ENCODE measurements around the gene FUCA1. TPM values are rescaled to one million over a fixed set of nuclear protein-coding genes. Genes with fewer than 3 reads are reported as not detected.
"Not testable (repeated sequence)": the region's sequence is repeated elsewhere in the genome, so short reads cannot be mapped to it uniquely, and the experiment has no call there.

FUCA1 gene
- total RNA-seq, 1 donor from 2014 or later: 21.4 TPM

DNA sequence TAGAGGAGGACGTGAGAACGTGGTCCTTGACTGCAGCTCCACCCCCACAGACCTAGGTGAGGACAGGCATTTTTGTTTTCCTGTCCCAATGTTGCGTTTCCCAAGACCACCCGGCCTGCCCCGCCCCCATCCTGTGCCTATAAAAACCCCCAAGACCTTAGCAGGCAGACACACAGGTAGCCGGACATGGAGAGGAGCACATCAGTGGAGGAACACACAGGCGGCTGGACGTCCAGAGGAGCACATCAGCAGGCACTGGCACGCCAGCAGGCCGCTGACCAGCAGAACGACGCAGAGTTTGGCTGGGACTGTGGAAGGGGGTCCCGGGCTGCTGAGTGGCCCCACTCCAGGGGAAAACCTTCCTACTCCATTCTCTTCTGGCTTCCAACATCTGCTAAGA is 30.2 kb downstream of the FUCA1 start:
- DNase-seq: no peak

DNA sequence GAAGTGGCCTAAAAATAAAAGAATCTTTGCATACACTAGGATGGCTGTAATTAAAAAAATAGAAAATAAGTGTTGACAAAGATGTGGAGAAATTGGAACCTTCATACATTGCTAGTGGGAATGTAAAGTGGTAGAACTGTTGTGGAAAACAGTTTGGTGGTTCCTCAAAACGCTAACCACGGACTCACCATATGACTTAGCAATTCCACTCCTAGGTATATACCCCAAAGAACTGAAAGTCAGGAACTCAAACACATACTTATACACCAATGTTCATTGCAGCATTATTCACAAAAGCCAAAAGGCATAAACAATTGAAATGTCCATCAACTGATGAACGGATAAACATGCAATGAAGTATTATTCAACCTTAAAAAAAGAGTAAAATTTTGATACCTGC is 32.1 kb downstream of the FUCA1 start:
- no peak for DNase-seq

DNA sequence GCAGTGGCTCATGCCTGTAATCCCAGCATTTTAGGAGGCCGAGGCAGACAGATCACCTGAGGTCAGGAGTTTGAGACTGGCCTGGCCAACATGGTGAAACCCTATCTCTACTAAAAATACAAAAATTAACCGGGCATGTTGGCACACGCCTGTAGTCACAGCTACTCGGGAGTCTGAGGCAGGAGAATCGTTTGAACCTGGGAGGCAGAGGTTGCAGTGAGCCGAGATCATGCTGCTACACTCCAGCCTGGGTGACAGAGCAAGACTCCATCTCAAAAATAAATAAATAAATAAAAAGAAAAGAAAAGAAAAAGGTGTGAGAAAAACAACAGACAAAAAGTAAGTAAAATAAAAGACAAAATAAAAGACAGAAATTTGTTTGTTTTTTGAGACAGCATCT is 33.9 kb downstream of the FUCA1 start:
- DNase-seq: not testable (repeated sequence)

DNA sequence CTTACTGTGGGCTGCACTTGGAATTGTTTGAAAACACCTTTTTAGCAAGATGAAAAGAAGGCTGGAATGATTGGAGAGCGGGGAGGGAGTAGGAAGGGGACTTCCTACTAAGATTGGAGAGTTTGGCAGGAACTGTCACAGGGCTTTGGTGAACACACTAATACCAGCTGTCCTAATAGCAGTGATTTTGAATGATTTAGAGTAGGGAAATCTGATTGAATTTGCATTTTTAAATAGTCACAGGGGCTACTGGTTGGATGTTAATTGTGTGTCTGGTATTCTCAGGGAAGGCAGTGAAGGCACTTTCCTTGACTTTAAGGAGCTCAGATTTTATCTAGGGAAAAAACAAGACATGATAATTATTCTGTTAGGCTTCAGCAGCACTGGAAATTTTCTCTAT is 40.4 kb downstream of the FUCA1 start:
- no peak for DNase-seq

DNA sequence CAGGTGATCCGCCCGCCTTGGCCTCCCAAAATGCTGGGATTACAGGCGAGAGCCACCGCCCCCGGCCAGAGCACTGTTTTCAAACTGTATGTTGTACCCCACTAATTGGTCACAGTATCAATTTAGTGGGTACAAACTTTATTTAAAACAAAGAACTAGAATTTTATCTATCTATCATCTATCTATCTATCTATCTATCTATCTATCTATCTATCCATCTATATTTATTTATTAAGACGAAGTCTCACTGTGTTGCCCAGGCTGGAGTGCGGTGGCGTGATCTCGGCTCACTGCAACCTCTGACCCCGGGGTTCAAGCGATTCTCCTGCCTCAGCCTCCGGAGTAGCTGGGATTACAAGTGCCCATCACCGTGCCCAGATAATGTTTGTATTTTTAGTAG is 41.5 kb downstream of the FUCA1 start:
- not testable (repeated sequence) for DNase-seq

DNA sequence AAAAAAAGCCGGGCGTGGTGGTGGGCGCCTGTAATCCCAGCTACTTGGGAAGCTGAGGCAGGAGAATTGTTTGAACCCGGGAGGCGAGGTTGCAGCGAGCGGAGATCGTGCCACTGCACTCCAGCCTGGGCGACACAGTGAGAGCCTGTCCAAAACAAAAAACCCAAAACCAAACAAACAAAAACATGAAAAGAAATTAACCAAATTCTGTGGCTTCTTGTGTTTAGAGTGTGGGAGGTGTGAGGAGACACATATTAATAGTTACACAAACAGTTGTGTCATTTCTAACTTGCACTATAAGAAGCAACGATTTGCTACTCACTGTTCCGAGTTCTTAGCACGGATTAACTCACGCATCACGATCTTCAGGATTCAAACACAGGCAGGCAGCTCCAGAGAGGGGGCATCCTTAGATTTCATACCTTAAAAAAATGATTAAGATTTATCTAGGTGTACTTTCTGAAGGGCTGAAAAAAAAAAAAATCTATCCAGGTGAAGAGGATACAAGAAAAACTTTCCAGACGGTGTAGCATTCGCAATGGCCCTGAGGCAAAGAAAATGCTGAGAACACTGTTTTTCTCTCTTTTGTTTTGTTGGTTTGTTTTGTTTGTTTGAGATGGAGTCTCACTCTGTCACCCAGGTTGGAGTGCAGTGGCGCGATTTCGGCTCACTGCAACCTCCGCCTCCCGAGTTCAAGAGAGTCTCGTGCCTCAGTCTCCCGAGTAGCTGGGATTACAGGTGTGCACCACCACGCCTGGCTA is 42.1 kb downstream of the FUCA1 start:
- no peak for DNase-seq

DNA sequence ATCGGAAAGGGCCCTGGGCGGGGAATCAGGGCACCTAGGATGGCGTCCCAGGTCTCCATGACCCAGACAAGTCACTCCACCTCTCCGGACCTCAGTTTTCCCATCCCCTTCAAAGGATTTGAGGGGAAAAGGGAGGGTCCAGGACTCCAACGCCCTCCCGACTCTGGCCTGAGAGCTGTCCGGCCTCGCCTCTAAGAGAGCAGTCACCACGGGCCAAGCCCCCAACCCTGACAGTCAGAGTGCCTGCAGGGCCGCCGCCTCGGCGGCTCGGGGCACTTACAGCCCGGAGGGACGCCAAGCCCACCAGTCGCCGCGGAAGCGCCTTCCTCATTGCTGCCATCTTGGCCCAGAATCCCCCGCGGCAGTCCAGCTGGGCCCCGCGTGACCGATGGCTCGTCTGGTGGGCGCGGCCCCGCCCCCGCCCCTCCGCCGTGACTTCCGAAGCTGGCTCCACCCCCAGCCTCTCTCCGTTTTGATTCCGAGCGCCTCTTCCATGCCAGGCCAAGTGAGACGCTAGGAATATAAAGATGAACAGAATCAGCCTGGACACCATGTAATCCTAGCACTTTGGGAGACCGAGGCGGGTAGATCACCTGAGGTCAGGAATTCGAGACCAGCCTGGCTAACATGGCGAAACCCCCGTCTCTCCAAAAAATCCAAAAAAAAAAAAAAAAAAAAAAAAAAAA is 42.9 kb downstream of the FUCA1 start, which contains the start of gene HMGCL:
Gene HMGCL, minus strand, starts transcription at position 354 of the 686 bp plus-strand sequence. Its CDS starts 14 bp downstream, at position 340.
- DNase-seq: peak; percentile 97

DNA sequence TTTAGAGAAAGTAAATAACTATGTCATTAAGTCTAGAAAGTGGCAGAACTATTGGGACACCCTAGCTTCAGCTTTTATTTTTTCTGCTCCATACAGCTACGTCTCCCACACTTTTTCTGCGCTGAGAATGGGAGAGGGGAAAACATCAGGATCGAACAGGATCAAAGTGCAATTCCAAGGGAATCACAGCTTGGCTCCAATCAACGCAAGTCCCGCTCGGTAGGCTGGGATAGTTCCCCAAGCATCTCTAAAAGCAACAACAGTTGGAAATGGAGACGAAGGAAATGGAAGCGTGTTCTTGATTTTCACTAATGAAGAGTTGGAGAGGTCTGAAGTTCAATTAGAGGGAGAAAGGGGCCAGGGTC is 43.4 kb downstream of the FUCA1 start:
- DNase-seq: no peak

DNA sequence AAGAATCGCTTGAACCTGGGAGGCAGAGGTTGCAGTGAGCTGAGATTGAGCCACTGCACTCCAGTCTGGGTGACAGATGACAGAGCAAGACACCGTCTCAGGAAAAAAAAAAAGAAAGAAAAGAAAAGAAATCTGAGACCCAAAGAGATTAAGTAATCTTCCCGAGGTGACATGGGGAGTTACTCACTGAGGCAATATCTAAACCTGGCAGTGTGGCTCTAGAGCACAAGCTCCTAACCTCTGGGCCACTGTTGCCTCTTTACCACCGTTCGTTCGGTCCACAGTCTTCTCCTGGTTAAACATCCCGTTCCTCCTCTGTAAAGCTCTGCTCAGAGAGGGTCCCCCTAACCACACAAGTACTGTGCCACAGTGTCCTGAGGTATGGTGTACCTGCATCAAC is 44.3 kb downstream of the FUCA1 start:
- no peak for DNase-seq

DNA sequence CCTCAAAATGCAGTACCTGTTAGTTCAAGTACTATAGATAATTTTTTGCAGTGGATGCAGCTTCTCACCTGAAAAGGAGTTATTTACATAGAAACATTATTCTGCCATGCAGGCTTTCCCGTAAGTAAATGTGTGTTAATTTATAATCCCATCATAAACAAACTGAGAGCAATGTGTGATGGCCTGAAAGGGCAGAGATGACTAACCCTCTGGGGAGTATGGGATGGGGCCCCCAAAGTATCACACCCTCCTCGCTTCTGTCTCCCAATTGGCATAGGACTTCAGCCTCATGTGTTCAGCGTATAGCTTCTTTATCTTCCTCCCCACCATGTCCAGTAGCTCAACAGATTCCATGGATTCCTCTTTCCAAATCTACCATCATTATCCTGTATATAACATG is 50.5 kb downstream of the FUCA1 start:
- DNase-seq: no peak

DNA sequence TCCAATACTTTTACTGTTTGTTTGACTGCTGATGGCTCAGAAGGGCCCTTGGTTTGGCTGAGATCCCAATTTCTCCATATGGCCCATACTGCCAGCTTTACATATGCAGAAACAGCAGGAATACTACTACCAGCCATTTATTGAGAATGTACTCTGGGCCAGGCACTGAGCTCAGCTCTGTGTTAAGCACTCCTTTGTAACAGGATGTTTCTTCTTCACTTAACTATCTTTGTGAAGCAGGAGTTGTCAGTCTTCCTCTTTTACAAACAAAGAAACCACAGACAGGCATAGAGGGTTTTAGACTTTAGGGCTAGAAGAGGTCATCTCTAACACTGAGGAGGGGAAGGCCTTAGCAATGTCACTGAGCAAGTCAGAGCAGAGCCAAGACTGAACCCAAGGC is 51.2 kb downstream of the FUCA1 start:
- DNase-seq: no peak

DNA sequence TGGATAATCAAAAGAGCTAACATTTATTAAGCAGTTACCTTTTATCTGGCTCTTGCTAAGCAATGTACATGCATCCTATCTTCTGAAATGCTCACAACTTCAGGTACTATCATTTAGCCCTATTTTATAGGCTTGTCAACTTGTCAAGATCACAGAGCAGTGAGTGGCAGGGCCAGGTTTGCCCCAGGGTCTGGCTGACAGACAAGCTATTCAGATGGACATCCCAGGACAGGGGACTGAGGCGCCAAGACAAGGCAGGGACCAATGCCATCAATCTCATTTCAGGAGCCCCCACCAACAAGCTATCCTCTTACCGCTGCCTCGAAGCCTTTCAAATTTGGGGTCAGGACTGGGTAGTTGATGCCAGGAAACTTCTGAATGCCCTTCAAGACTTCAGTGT is 51.7 kb downstream of the FUCA1 start:
- DNase-seq: no peak

DNA sequence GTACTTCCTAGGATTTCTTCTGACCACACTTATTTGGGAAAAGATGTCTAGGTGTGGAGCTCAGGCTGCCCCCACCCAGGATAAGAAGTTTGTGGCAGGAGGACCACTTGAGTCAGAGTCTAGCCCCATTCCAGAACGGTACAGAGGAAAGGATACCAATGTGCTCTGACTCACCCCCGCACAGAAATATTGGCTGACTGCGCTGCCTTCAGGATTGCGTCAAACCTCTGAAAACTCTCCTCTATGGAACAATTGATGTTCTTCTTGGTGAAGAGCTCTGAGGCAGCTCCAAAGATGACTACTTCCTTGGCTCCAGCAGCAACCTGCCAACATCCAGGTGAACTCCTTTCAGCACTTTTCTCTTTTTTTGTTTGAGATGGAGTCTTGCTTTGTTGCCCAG is 54.1 kb downstream of the FUCA1 start:
- DNase-seq: no peak

DNA sequence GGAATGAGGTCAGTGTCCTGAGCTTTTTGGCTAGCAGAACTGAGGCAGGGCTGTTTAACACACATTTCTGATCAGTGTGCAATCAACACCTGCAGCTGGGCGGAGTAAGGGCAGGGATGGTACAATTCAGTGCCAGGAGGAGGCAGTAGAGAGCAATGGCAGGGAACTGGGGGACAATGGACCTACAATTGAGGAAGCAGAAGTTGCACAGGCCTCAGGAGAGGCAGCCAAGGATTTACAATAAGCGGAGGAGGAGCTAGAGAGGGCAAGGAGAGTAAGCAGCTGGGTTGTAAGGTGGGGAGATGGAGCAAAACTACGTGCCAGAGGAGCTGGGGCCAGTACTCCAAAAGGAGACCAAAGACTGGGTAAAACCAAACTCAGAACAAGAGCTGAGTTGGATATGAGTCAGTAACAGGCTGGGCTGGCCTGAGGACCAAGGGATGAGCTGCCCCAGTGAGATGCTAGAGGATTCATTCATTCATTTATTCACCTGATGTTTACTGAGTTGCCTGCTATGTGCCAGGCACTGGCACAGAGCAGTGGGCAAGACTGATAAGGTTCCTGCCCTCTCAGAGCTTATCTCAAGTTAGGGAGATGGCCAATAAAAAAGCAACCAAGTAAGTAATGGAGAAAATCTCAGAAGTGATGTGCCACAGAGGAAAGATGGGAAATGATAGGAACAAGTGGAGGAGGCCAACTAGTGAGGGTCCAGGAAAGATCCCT is 57.1 kb downstream of the FUCA1 start:
- DNase-seq: peak; percentile 29

DNA sequence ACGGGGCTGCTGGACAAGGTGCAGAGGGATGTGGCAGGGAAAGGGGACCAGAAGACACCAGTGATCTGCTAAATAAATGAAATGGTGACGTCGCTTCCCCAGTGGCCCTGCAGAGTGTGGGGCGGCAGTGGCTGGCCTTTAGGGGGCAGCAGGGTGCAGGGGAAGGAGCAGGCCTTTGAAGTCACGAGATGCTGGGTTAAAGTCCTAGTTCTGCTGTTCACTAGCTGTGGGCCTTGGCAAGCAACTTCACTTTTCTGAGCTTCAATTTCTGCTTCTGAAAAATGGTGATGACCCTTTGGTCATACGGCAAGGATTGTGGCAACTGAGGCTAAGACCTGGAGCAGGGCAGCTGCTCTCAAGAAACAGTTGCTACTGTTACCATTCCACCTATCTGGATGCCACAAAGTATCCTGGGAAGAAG is 58.3 kb downstream of the FUCA1 start:
- DNase-seq: peak; percentile 43

DNA sequence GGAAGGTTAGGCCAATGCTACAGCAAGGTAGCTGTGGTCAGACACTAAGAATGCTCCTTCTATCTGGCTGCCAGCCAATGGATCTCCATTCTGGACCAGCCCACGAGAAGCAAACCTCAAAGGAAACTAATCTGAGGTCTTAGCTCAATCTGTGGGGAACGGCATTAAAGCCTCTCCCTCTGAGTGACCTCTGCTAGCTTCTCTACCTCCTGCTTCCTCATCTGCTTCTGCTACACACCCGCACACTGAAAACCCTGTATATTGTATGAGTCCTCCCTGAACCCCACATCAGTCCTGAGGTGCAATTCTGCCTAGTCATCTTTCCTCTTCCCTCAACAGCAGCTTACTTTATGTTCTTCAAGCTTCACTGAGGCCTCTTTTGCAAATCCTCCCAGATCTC is 60.6 kb downstream of the FUCA1 start:
- DNase-seq: no peak

DNA sequence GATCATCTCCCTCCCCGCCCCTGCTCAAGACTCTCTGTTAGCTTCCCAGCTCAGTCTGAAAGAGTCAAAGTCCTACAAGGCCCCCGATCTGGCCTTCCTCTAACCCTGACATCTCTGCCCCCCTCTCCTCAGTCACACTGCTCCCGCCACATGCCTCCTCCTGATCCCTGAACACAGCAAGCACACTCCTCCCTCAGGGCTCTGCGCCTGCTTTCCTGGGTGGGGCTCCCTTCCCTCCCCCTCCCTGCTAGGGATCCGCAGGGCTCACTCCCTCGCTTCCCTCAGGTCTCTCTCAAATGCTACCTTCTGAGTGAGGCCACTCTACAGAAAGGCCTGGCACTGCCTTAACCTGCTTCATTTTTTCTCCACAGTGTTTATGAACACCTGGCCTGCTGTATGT is 61.8 kb downstream of the FUCA1 start:
- no peak for DNase-seq

DNA sequence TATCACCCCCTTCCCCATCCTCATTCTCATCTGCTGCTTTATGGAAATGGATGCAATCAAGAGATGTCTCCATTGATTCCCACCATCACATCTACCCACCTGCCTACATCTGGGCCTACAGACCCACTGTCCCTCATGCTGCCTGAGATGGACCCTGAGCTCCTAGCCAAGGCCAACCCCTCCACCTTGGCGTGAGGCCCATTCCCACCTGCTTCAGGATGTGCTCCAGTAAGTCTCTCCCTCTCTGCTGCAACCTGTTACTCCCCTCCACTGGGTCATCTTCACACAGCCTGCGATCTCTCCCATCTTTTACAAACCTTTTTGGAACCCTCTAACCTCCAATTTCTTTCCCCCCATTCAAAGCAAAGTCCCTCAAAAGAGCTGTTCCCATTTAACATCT is 63.1 kb downstream of the FUCA1 start:
- no peak for DNase-seq

DNA sequence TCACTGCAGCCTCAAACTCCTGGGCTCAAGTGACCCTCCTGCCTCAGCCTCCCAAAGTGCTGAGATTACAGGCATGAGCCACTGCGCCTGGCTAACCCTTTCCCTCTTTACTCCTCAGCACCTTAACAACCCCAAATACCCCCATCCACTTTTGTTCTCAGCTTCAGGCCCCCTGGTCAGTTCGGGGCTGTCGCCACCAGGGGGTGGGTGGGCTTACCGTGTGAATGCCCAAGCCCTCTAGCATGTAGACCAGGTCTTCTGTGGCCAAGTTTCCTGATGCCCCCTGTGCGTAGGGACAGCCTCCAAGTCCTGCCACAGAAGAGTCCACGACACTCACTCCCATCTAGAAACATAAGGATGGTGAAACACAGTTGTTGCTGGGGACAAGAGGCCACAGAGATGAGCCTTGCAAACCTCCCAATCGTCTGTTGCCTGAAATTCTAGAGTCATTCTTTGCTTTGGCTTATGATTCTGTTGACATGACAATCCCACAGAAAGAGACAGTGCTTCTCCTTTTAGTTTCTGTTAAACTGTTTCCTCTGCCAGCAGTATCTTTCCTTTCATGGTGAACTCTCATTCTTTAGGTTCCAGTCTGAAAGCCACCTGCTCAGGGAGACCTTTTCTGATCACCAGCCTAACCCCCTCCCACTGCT is 63.8 kb downstream of the FUCA1 start:
- no peak for DNase-seq

DNA sequence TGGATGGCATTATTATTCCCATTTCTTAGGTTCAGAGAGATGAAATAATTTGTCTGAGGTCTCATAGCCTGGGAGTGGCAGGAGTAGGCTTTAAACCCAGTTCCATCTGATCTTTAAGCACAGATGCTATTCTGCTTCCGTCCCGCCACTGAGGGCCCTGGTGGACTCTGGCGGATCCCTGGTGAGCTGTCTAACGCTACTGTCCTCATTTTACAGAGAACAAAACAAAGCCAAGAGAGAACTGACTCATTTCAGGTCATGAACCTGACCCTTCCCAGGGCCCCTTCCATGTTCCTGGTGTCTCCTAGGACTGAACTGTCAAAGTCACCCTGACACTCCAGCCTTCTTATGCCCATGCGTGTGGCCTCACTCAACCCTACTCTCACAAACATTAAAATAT is 64.4 kb downstream of the FUCA1 start:
- DNase-seq: no peak

DNA sequence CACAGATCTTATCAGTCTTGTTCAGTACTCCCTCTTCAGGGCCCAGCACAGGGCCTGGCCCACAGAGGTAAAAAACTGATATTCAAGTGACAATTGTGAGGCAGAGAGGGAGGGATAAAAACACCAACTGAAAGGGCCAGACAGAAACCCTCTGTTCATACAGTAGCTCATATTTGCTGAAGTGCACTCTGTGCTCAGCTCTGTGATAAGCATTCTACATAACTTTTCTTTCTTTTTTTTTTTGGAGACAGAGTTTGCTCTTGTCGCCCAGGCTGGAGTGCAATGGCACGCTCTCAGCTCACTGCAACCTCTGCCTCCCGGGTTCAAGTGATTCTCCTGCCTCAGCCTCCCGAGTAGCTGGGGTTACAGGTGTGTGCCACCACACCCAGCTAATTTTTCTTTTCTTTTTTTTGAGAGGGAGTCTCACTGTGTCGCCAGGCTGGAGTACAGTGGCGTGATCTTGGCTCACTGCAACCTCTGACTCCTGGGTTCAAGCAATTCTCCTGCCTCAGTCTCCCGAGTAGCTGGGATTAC is 65.2 kb downstream of the FUCA1 start:
- DNase-seq: not testable (repeated sequence)

DNA sequence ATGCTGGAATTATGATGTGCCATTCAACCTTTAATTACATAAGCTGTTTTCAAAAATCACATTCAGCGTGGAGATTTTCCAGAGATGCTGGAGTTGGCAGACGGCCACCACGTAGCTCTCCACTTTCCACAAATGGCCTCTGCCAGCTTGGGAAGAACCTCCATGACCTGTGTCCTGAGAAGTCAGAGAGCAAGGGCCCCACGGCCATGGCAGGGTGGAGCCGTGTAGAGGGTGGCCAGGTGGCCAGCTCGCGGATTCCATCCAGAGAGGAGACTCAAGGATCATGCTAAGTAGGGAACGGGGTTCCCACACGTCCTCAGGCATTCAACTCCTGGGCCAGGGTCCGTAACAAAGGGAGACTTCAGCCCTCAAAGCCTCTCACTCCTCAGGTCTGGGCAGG is 66.2 kb downstream of the FUCA1 start:
- DNase-seq: peak; percentile 21

DNA sequence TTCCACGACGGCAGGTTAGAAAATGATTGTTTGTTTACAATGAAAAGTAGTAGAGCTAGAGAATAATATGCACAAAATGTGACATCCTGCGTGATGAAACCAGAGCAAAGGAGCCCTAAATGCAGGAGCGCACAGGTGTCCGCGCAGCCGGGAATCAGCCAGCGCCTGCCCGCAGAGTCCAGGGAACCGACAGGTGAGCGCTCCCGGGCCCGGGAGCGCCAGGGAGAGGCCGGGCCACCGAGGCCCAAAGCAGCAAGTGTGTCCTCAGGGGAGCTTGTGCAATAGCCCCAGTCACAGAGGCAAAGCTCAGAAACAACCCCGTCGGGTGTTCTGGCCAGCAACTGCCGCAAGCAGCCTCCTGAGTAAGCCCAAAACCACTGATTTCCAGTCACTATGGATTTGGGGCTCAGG is 66.7 kb downstream of the FUCA1 start:
- DNase-seq: no peak

Measured in tongue (tissue), 2 donors.